Frontal cortex (tissue), 4 donors: Measurements from ENCODE around the gene MRPS18A. TPM values are rescaled to one million over a fixed set of nuclear protein-coding genes. Genes with fewer than 3 reads are reported as not detected.

Source experiments
- DNase-seq, 2 donors: peaks; one replicate each; pipeline ENCODE4 v3.0.0; 2012; ENCODE audit warnings: low spot score in 2 of 2
- FAIRE-seq: peaks from 2 replicates; lab custom pipeline; 2012; peaks lifted over from hg19 to GRCh38; lab: Jason Lieb, UNC
- total RNA-seq: library from RNA; depleted of rRNA; stranded (reverse); fragments of >200 nt; gene quantifications from one replicate; pipeline ENCODE4 v1.2.3, GENCODE V29; 2014
- donor health status: control.
- donor health status: control.
- donor health status: control.

MRPS18A gene
- total RNA-seq, 1 donor from 2014 or later: 16.3 TPM

DNA sequence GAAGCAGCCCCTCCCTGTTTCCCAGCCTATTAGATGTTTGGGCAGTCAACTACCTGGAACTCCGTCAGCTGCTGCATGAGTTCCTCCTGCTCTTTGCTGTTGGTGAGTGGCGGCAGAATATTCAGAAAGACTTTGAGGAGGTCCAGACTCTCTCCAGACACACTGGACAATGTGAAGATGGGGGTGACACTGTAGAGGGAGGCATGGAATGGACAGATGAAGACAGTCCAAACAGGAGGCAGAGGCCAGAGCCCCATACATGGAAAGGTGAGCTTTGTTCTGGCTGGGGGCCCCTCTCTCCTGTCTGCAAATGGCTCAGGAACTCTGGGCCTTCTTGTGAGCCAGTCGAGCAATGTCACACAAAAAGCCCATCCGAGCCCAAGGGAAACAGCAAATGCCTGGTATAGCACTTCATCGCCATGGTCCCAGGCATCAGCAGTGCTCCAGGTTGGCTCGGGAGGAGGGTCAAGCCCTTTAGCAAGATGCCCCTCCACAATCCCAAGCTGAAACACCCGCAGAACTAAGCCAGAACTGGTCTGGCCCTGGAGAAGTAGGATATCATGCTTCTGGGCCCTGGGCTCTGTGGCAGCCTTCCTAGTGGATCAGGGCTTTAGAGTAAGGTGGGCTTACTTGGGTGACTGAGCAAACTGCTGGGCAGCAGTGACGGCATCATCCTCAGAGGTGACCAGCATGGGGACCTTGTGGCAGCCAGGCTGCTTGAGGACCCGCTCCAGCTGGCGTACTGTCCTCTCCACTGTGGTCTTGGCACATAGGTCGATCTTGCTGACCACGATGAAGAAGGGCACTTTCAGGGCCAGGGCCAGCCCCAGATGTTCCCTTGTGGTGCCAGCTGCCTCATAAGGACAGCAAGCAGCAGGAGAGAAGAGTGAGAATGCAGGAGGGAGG, 63.5 kb downstream of the MRPS18A start:
- no peak for DNase-seq
- no peak for FAIRE-seq

DNA sequence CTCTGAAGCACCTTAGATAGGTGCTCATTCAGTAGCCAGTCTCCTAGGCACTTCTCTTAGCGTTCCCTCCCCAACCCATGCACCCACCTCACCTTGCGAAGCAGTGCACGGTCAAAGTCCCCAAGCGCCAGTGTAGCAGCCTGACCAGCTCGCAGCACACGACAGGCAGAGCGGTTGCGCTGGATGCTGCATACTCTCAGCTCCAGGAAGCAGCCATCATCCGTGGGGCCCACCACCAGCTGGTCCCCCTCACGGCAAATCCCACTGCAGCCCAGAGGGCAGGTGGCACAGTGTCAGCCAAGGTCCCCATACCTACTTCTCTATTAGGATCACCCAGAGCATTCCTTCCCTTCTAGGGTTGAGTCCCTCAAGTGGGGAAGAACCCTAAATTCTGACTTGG, 65.0 kb downstream of the MRPS18A start:
- FAIRE-seq: no peak

DNA sequence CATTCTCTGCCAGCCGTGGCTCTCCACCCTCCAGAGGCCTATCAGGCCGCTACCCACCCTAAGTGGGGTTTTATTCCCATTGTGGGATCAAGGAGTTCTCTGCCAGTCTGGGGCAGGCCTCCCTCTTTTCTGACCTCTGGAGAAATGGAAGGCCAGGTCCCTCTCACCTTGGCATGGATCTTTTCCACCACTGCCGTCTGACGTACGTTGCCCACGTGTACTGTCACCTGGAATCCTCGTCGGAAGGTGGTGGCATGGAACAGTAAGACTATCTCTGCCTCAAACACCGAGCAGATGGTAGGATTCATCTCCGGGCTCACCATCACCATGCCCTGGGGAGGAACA, 65.8 kb downstream of the MRPS18A start:
- DNase-seq (no peak), FAIRE-seq (no peak)

More for the DNA sequence above, 65.0 kb downstream of the MRPS18A start:
- DNase-seq: no peak

Other genes starting within 250 kb of the MRPS18A start
- gene DLK2, start 232.2 kb downstream of the MRPS18A start, total RNA-seq: 8.6 TPM
- 2.9 TPM for gene TJAP1, start 210.2 kb downstream of the MRPS18A start, total RNA-seq
- 2.9 TPM for gene LRRC73, start 177.4 kb downstream of the MRPS18A start, total RNA-seq
- gene YIPF3, start 170.9 kb downstream of the MRPS18A start, total RNA-seq: 68.5 TPM
- 27.7 TPM for gene POLR1C, start 170.7 kb downstream of the MRPS18A start, total RNA-seq
- gene XPO5, start 111.8 kb downstream of the MRPS18A start, total RNA-seq: 55.0 TPM
- gene POLH, start 111.6 kb downstream of the MRPS18A start, total RNA-seq: 10.2 TPM
- 32.6 TPM for gene GTPBP2, start 58.5 kb downstream of the MRPS18A start, total RNA-seq
- gene MAD2L1BP, start 52.0 kb downstream of the MRPS18A start, total RNA-seq: 25.3 TPM
- 6.1 TPM for gene RSPH9, start 42.8 kb downstream of the MRPS18A start, total RNA-seq
- 15.5 TPM for gene VEGFA, start 82.4 kb upstream of the MRPS18A start, total RNA-seq